Aorta (tissue), 5 donors: ENCODE data around the gene AKNA. TPM values are rescaled to one million over a fixed set of nuclear protein-coding genes. Genes with fewer than 3 reads are reported as not detected.

Experiments used
- ATAC-seq: fragments of 200-7000 bp; cut with Tn5 transposase; one replicate; pipeline ENCODE4 v1.9.1; 2022; ENCODE audit warnings: moderate library complexity; ENCODE audit not compliant: low FRiP score
- DNase-seq, 2 donors: peaks; one replicate each; pipeline ENCODE4 v3.0.0-alpha.2; 2020
- H3K27ac ChIP-seq, 2 donors: one replicate each; pipeline ENCODE4 v1.5.1; 2013; ENCODE audit warnings: low read length in 2 of 2, mild to moderate bottlenecking in 2 of 2, moderate library complexity in 2 of 2, control low read depth in 1 of 2, inconsistent platforms in 1 of 2, low read depth in 1 of 2
- H3K27me3 ChIP-seq, 2 donors: one replicate each; pipeline ENCODE4 v1.6.1; 2013; ENCODE audit warnings: control low read depth in 1 of 2, low read length in 1 of 2, mild to moderate bottlenecking in 1 of 2, moderate library complexity in 1 of 2; ENCODE audit not compliant: insufficient read depth in 2 of 2, control insufficient read depth in 1 of 2
- H3K36me3 ChIP-seq, 2 donors: one replicate each; pipeline ENCODE4 v1.6.1; 2013; ENCODE audit warnings: control low read depth in 1 of 2, low read length in 1 of 2, mild to moderate bottlenecking in 1 of 2; ENCODE audit not compliant: insufficient read depth in 2 of 2, control insufficient read depth in 1 of 2
- H3K4me1 ChIP-seq, 2 donors: one replicate each; pipeline ENCODE4 v1.6.1; 2013; ENCODE audit warnings: low read length in 2 of 2, control low read depth in 1 of 2, mild to moderate bottlenecking in 1 of 2, moderate library complexity in 1 of 2; ENCODE audit not compliant: insufficient read depth in 2 of 2, control insufficient read depth in 1 of 2
- H3K4me3 ChIP-seq, 2 donors: one replicate each; pipeline ENCODE4 v1.5.1; 2013; ENCODE audit warnings: low read length in 2 of 2, control low read depth in 1 of 2, mild to moderate bottlenecking in 1 of 2
- H3K9me3 ChIP-seq: one replicate; pipeline ENCODE4 v1.6.1; 2013; ENCODE audit warnings: mild to moderate bottlenecking, low read length; ENCODE audit not compliant: control insufficient read depth
- WGBS, 2 donors: extraction: QIAGEN DNeasy Blood & Tissue Kit; methylation state at CpG; one replicate each; pipeline ENCODE4 v1.1.7; 2013; 5-methylcytosine and 5-hydroxymethylcytosine counted together
- intact Hi-C, 2 donors: fragments of 100-400 bp; cut with DNase I; formaldehyde crosslinking; loops; one replicate each; pipeline versions ENCODE4 v1.14.2 to v1.15.0; 2022
- polyA plus RNA-seq, 2 donors: library from polyadenylated mRNA; stranded (reverse); fragments of 200-250 nt; gene quantifications; one replicate each; pipeline ENCODE4 v1.2.3, GENCODE V29; 2013
- total RNA-seq, 2 donors: library from RNA; stranded (reverse); fragmentation: NEBNext Ultra II Directional; extraction: Animal tissue kit (Norgen Biotek cat#: 25700); gene quantifications; one replicate each; pipeline ENCODE4 v1.2.1, GENCODE V29; 2021
- donor health status: healthy with polysubstance abuse.
- donor health status: Bipolar disorder and iron deficiency.
- donor health status: DM: no; HTN: no; CAD: no.
- donor health status: DM: no; HTN: no; CAD: no.
- donor health status: DM: yes; HTN: yes; CAD: no.

Gene AKNA
- total and polyA plus RNA-seq, 4 donors = 11.9 to 56.0 (median 32.0) TPM

DNA sequence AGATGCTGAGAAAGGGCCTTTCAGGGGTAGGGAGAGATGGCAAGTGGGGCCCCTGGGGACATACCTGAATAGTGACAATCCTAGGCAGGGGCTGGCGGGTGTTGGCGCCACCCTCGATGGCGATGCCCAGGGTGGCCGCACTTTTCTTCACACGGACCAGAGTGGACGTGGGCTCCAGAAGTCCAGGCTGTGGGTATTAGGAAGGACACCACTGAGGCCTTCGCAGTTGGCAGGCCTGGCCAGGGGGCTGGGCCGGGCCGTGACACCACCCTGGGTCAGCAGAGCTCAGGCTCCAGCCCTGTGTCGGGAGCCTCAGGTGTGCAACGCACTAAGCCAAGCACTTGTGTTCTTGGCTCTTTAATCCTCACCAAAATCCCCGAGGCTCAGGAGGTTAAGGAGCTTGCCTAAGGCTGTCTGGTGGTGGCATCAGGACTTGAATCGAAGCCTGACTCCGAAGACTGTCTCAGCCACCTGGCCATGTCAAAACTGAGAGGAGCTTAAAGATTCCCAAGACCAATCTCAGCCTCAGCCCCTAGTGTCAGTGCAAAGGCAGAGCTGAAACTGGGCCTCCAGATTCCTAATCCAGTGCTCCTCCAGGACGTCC is 15.5 kb upstream of the AKNA start:
- WGBS, 2 donors = 90 to 91% methylated on average over 16 of the region's 16 CpGs
- H3K4me3 ChIP-seq = no peak overlapping the region
- H3K4me1 ChIP-seq = no peaks in the 10 kb centered on the region
- H3K27ac ChIP-seq = no peak overlapping the region
- no peak for ATAC-seq
- no peaks in the 10 kb centered on the region for H3K27me3 ChIP-seq
- intact Hi-C loops = loop anchor here in 1 of 2 donors (5.0 to 10.0 kb wide), 2 partner anchors 182 to 614 kb away; partner anchors contain the start of gene ATP6V1G1
- H3K36me3 ChIP-seq = no peaks in the 10 kb centered on the region
- no peak for DNase-seq
- H3K9me3 ChIP-seq = no peaks in the 10 kb centered on the region

DNA sequence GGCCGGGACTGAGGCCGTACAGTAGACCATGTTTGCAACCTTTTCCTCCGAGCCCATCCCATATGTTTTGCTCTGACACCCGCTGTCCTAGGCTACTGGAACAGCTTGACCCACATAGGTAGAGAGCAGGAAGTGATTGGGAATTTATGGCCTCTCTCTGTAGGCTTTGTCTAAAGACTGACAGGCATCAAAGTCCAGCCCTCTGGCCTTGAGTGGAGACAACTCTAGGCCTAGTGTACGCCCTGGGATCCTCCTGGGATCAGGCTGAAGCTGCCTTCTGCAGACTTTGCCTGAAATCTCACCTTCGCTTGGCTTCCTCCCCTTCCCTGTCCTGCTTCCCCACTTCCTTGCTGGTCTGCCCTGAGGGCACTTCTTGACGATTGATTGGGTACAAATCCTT is 13.6 kb upstream of the AKNA start:
- intact Hi-C loops = loop anchor here in 1 of 2 donors (5.0 to 10.0 kb wide), 2 partner anchors 183 to 616 kb away; partner anchors contain the start of gene ATP6V1G1
- H3K36me3 ChIP-seq = no peaks in the 10 kb centered on the region
- no peaks in the 10 kb centered on the region for H3K27me3 ChIP-seq
- DNase-seq (no peak), ATAC-seq (no peak)
- H3K9me3 ChIP-seq = no peaks in the 10 kb centered on the region
- H3K4me3 ChIP-seq = no peak overlapping the region
- no peak overlapping the region for H3K27ac ChIP-seq
- H3K4me1 ChIP-seq = peaks cover 0 to 2% of the 10 kb centered on the region in 2 donors
- WGBS, 2 donors = 81 to 82% methylated on average over 7 of the region's 7 CpGs

GRCh38 chr9:114400772-114401171 is 13.0 kb upstream of the AKNA start:
- Histone ChIP-seq H3K36me3 (no peaks in the 10 kb centered on the region), H3K27ac (no peak overlapping the region), H3K4me1 (peaks cover 0 to 2% of the 10 kb centered on the region in 2 donors), H3K4me3 (no peak overlapping the region), H3K9me3 (no peaks in the 10 kb centered on the region), H3K27me3 (no peaks in the 10 kb centered on the region)
- intact Hi-C loops = loop anchor here in 1 of 2 donors (5.0 to 10.0 kb wide), 2 partner anchors 184 to 617 kb away; partner anchors contain the start of gene ATP6V1G1
- ATAC-seq (no peak), DNase-seq (no peak)
- WGBS, 2 donors = 63 to 72% methylated on average over 2 of the region's 2 CpGs

- intact Hi-C loops = loop anchor here in 1 of 2 donors (5.0 to 10.0 kb wide), 2 partner anchors 185 to 617 kb away; partner anchors contain the start of gene ATP6V1G1
- 42 to 58% methylated on average over 1 of the region's 1 CpG for WGBS, 2 donors
- no peak overlapping the region for H3K4me3 ChIP-seq
Measured at GRCh38 chr9:114400219-114400618, 12.4 kb upstream of the AKNA start.

DNA sequence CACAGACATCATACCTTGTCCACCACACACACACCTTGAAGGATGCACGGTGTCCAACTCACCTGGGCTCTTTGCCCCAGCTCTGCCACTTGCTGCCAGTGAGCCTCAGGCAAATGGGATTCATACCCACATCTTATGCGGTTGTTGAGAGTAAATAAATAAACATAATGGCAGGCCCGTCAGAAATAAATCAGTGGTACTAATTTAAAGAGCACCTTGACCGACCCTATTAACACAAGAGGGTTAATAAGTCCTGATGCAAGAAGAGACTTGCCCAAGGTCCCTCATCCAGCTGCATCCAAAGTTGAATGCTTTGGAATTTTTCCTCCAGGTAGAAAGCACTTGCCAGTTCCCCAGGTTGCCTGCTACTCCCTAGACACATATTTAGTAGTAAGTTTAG is 11.6 kb upstream of the AKNA start:
- no peaks in the 10 kb centered on the region for H3K9me3 ChIP-seq
- no peak overlapping the region for H3K4me3 ChIP-seq
- no peaks in the 10 kb centered on the region for H3K27me3 ChIP-seq
- intact Hi-C loops = no loop called here
- H3K36me3 ChIP-seq = no peaks in the 10 kb centered on the region
- no peak overlapping the region for H3K27ac ChIP-seq
- DNase-seq (no peak), ATAC-seq (no peak)
- WGBS, 2 donors = 84 to 92% methylated on average over 4 of the region's 4 CpGs
- peaks cover 0 to 2% of the 10 kb centered on the region in 2 donors for H3K4me1 ChIP-seq

More at GRCh38 chr9:114400219-114400618, 12.4 kb upstream of the AKNA start:
- no peak for DNase-seq
- Histone ChIP-seq H3K27ac (no peak overlapping the region), H3K9me3 (no peaks in the 10 kb centered on the region), H3K4me1 (peaks cover 0 to 2% of the 10 kb centered on the region in 2 donors), H3K27me3 (no peaks in the 10 kb centered on the region), H3K36me3 (no peaks in the 10 kb centered on the region)
- no peak for ATAC-seq

- no peaks in the 10 kb centered on the region for H3K9me3 ChIP-seq
- H3K36me3 ChIP-seq = no peaks in the 10 kb centered on the region
- H3K4me3 ChIP-seq = peak overlapping the region; percentile 56 to 76
- H3K27me3 ChIP-seq = no peaks in the 10 kb centered on the region
- DNase-seq = peak; percentile 98 to 99
- 0% methylated on average over 57 to 66 of the region's 66 CpGs for WGBS, 2 donors
- peaks cover 0 to 2% of the 10 kb centered on the region in 2 donors for H3K4me1 ChIP-seq
- intact Hi-C loops = no loop called here
- peak overlapping the region in 1 of 2 donors; percentile 78 for H3K27ac ChIP-seq
- peak; percentile 95 for ATAC-seq
Measured at GRCh38 chr9:114397848-114398605, 10.2 kb upstream of the AKNA start.

DNA sequence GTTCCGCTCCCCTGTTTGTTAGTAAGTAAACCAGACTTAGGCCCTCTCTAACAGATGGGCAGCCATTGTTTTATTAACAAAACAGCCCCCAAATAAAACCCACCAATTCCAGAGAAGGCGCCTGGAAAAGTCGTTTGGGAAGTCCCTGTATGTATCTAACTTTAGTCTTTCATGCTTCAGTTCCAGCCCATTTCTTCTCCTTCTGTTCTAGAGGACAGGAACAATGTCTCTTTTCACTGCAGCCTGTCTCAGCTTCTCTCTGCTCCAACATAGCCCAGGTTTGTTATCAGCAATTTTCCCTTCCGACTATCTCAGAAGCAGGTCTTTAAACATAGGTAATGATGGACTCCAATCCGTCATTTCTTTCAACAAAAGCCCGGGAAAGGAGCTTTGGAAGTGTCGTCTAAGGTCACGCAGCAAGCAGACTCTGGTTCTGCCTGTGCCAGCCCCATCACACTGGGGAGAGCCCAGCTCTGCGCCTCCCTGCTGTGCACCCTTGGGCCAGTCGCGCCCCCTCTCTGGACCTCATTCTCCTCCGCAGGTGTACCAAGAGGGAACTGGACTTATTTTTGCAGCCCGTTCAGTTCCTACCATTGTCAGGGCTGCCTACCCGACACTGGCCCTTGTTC is 9.6 kb upstream of the AKNA start:
- Histone ChIP-seq H3K27ac (peak overlapping the region in 1 of 2 donors; percentile 78), H3K27me3 (no peaks in the 10 kb centered on the region), H3K4me1 (peaks cover 0 to 2% of the 10 kb centered on the region in 2 donors), H3K4me3 (peak overlapping the region; percentile 56 to 76), H3K9me3 (no peaks in the 10 kb centered on the region), H3K36me3 (no peaks in the 10 kb centered on the region)
- no peak for DNase-seq
- WGBS, 2 donors = 12 to 15% methylated on average over 14 of the region's 14 CpGs
- intact Hi-C loops = no loop called here
- ATAC-seq = no peak

GRCh38 chr9:114396558-114397218 is 8.9 kb upstream of the AKNA start:
- H3K4me3 ChIP-seq = no peak overlapping the region
- H3K36me3 ChIP-seq = no peaks in the 10 kb centered on the region
- no peaks in the 10 kb centered on the region for H3K9me3 ChIP-seq
- DNase-seq (no peak), ATAC-seq (no peak)
- intact Hi-C loops = no loop called here
- WGBS, 2 donors = 41 to 44% methylated on average over 16 of the region's 16 CpGs
- peaks cover 0 to 2% of the 10 kb centered on the region in 2 donors for H3K4me1 ChIP-seq
- peak overlapping the region in 1 of 2 donors; percentile 58 for H3K27ac ChIP-seq
- no peaks in the 10 kb centered on the region for H3K27me3 ChIP-seq
